ENCODE measurements around the gene THRB.

Gene THRB

DNA sequence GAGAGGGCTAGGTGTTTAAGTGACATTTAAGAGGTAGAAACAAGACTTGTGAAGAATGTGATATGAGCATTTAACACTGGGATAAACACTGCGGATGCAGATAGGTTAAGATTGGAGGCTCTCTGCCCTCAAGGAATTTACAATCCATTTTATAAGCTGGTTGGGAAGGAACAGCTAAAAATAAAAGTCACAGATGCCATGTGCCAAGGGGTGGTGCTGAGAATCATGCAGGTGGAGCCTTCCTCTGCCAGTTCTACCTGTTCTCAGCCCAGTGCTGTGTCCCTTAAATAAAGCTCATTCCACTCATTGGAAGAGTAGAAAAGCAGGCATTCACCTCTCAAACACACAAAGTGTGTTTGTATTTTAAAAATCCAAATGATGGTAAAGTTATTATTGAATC lies 261.9 kb downstream of the THRB start:
- Histone ChIP-seq H3K4me1 (ENCODE audit: control insufficient read depth, insufficient read depth, low read length, poor library complexity, severe bottlenecking) (no peaks in the 10 kb centered on the region), H3K9me3 (ENCODE audit: control insufficient read depth, low read length) (no peaks in the 10 kb centered on the region), H3K27me3 (replicated peaks; ENCODE audit: control insufficient read depth, insufficient read depth, low read length, poor library complexity, severe bottlenecking) (no peaks in the 10 kb centered on the region), H3K27ac (ENCODE audit: insufficient read depth, low read length, poor library complexity, severe bottlenecking) (no peak overlapping the region), H3K36me3 (ENCODE audit: control insufficient read depth, insufficient read depth, low read length) (no peaks in the 10 kb centered on the region), H3K4me3 (ENCODE audit: insufficient read depth, low read depth, low read length, poor library complexity, severe bottlenecking) (no peak overlapping the region)
- no peak for DNase-seq

DNA sequence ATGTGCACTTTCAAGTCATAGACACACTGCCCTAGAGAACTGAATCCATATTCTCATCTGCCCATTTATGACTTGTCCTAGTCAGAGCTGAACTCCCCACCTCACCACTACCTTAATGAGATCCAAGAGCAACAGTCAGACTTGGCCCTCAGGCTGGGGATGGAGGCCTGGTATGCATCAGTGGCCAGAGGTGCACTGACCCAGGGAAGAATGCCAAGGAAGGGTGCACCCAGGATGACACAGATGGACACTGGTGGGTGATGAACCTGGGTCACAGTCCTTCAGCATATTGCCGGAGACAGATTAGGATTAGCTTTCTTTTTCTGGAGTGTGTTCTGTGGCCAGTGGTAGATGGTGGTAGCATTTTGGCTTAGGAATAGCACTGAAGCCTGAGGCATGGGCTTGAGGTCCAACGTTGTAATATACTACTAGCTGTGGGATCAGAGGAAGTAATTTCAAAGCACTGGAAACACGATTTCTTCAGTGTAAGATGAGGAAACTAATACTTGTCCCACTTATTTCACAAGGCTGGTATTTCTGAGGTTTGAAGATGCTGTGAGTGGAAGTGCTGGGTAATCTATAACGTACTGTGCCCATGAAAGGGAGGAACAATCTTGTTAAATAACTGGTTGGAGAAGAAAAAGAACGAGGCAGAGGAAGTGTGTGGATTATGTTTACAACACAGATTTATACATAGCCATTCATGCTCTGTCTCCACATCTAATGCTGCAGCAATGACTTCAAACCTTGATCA lies 265.0 kb downstream of the THRB start:
- no peak overlapping the region for H3K27ac ChIP-seq (ENCODE audit: insufficient read depth, low read length, poor library complexity, severe bottlenecking)
- H3K27me3 ChIP-seq (replicated peaks; ENCODE audit: control insufficient read depth, insufficient read depth, low read length, poor library complexity, severe bottlenecking) = no peaks in the 10 kb centered on the region
- H3K36me3 ChIP-seq (ENCODE audit: control insufficient read depth, insufficient read depth, low read length) = no peaks in the 10 kb centered on the region
- no peaks in the 10 kb centered on the region for H3K9me3 ChIP-seq (ENCODE audit: control insufficient read depth, low read length)
- H3K4me3 ChIP-seq (ENCODE audit: insufficient read depth, low read depth, low read length, poor library complexity, severe bottlenecking) = no peak overlapping the region
- no peak for DNase-seq
- H3K4me1 ChIP-seq (ENCODE audit: control insufficient read depth, insufficient read depth, low read length, poor library complexity, severe bottlenecking) = no peaks in the 10 kb centered on the region

DNA sequence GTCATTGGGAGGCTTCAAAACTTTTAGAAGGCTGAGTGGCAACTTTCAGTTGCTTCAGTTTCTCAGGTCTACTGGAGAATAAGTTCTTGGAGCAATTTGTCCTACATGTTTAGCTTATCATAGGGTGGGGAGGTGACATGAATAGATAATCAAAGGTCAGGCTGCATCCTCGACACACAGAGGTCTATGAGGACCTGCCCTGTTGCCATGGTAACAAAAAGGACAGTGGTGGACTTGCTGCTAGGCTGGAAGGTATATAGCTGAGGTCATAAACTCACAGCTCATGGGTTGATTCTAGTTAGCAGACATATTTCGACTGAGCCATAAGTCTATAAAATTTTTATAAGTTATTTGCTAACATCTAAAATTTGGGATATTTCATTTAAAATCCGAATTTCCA lies 267.0 kb downstream of the THRB start:
- DNase-seq = no peak
- no peaks in the 10 kb centered on the region for H3K36me3 ChIP-seq (ENCODE audit: control insufficient read depth, insufficient read depth, low read length)
- H3K27me3 ChIP-seq (replicated peaks; ENCODE audit: control insufficient read depth, insufficient read depth, low read length, poor library complexity, severe bottlenecking) = no peaks in the 10 kb centered on the region
- no peak overlapping the region for H3K4me3 ChIP-seq (ENCODE audit: insufficient read depth, low read depth, low read length, poor library complexity, severe bottlenecking)
- no peaks in the 10 kb centered on the region for H3K4me1 ChIP-seq (ENCODE audit: control insufficient read depth, insufficient read depth, low read length, poor library complexity, severe bottlenecking)
- no peaks in the 10 kb centered on the region for H3K9me3 ChIP-seq (ENCODE audit: control insufficient read depth, low read length)
- no peak overlapping the region for H3K27ac ChIP-seq (ENCODE audit: insufficient read depth, low read length, poor library complexity, severe bottlenecking)

DNA sequence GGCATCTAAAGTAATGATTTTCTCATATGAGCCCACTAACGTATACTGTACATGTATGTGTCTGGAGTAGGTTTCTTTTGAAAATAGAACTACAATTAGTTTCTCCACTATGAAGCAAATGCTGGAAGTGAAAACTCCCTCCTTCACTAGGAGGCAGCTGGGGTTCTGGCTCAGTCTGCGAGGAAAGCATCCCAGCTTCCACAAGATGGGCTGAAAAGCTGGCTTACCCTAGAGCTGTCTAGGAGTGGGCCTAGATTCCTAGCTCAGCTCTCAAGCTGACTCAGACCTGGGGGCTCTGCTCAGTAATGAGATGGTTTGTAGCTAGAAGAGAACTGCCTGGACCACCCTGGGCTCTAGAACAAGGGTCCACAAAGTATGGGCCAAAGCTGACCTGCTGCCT lies 268.3 kb downstream of the THRB start:
- H3K27me3 ChIP-seq (replicated peaks; ENCODE audit: control insufficient read depth, insufficient read depth, low read length, poor library complexity, severe bottlenecking) = no peaks in the 10 kb centered on the region
- no peak overlapping the region for H3K4me3 ChIP-seq (ENCODE audit: insufficient read depth, low read depth, low read length, poor library complexity, severe bottlenecking)
- H3K9me3 ChIP-seq (ENCODE audit: control insufficient read depth, low read length) = no peaks in the 10 kb centered on the region
- H3K4me1 ChIP-seq (ENCODE audit: control insufficient read depth, insufficient read depth, low read length, poor library complexity, severe bottlenecking) = no peaks in the 10 kb centered on the region
- H3K36me3 ChIP-seq (ENCODE audit: control insufficient read depth, insufficient read depth, low read length) = no peaks in the 10 kb centered on the region
- no peak for DNase-seq
- H3K27ac ChIP-seq (ENCODE audit: insufficient read depth, low read length, poor library complexity, severe bottlenecking) = no peak overlapping the region

DNA sequence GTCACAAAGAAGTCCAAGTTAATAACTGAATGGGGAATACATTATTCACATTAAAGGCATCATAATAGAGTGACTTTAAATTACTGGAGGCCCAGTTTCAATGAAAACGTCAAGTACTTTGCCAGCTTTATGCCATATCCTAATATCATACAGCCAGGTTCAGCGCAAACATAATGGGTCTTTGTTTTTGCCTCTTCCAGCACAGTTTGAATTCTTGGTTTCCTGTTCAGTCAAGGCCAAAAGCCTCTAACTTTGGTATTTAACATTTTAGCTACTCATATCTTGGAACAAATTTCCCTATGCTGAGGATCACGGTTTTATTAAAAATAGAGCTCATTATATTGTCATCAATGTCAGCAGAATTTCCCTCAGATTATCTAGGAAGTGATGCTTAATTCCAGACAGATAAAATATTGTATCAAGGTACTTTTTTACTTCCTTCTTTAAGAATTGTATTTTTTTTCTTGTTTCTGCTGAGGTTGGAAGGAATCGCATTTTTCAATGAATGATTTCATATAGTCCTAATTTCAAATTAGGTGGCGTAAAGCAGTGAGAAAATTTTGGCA lies 269.2 kb downstream of the THRB start:
- no peak overlapping the region for H3K4me3 ChIP-seq (ENCODE audit: insufficient read depth, low read depth, low read length, poor library complexity, severe bottlenecking)
- H3K36me3 ChIP-seq (ENCODE audit: control insufficient read depth, insufficient read depth, low read length) = no peaks in the 10 kb centered on the region
- no peaks in the 10 kb centered on the region for H3K4me1 ChIP-seq (ENCODE audit: control insufficient read depth, insufficient read depth, low read length, poor library complexity, severe bottlenecking)
- no peaks in the 10 kb centered on the region for H3K27me3 ChIP-seq (replicated peaks; ENCODE audit: control insufficient read depth, insufficient read depth, low read length, poor library complexity, severe bottlenecking)
- H3K27ac ChIP-seq (ENCODE audit: insufficient read depth, low read length, poor library complexity, severe bottlenecking) = no peak overlapping the region
- no peaks in the 10 kb centered on the region for H3K9me3 ChIP-seq (ENCODE audit: control insufficient read depth, low read length)
- no peak for DNase-seq

DNA sequence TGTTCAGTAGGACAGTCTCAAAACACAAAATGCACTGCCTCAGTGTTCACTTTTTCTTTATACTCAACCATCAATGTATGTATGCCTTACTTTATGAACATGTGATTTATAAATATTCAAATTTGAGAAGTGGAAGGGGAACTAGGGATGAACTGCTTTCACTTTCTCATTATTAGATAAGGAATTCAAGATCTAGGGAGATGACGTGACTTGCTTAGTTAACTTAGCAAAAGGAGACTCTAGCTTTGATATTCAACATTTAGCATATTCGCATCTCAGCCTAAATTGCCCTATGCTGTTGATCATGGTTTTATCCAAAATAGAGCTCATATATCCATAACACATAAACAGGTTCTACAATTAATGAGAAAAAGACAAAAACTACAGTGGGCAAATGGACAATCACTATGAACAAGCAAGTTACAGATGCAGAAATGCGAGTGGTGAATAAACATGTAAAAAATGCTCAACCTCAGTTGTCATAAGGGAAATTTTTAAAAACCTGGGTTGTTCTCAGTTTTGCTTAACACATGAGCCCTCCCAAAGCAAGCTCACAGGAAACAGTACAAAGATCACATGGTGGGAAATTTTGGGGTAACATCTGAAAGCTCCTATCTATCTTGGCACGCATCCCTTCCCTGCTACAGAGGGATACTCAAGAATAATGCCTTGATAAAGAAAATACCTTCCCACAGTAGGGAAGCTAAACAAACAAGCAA lies 269.8 kb downstream of the THRB start:
- H3K4me1 ChIP-seq (ENCODE audit: control insufficient read depth, insufficient read depth, low read length, poor library complexity, severe bottlenecking) = no peaks in the 10 kb centered on the region
- DNase-seq = no peak
- H3K4me3 ChIP-seq (ENCODE audit: insufficient read depth, low read depth, low read length, poor library complexity, severe bottlenecking) = no peak overlapping the region
- H3K36me3 ChIP-seq (ENCODE audit: control insufficient read depth, insufficient read depth, low read length) = no peaks in the 10 kb centered on the region
- H3K9me3 ChIP-seq (ENCODE audit: control insufficient read depth, low read length) = no peaks in the 10 kb centered on the region
- H3K27me3 ChIP-seq (replicated peaks; ENCODE audit: control insufficient read depth, insufficient read depth, low read length, poor library complexity, severe bottlenecking) = no peaks in the 10 kb centered on the region
- H3K27ac ChIP-seq (ENCODE audit: insufficient read depth, low read length, poor library complexity, severe bottlenecking) = no peak overlapping the region

DNA sequence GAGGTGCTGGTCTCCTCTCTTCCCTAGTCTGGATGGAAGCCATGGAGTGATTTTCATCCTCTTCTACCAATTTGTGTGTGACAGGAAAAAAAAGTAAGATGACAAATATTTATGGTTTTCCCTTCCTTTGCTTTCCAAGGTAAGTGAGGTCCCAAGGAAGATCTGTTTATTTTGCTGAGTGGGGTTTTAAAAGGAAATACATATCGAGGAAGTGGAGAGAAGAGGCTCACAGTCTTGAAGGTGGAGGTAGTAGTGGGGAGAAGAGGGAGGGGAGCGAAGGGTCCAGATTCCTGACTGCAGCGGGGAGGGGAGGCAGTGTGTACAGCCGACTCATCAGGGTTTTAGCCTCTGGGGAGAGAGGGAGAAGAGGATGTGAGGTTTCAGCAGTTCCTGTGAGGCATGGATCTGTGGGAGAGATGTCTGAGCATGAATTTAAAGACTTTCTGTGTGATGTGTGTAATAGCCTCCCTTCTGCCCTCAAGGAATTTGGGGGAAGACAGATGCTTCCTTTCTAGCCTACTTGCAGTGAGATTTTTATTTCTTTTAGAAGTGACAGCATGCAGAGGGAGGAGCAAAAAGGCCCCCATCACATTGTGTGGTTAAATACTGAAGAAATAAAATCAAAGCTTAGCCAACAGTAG lies 272.4 kb downstream of the THRB start:
- DNase-seq = no peak
- Histone ChIP-seq H3K27me3 (replicated peaks; ENCODE audit: control insufficient read depth, insufficient read depth, low read length, poor library complexity, severe bottlenecking) (no peaks in the 10 kb centered on the region), H3K27ac (ENCODE audit: insufficient read depth, low read length, poor library complexity, severe bottlenecking) (no peak overlapping the region)

DNA sequence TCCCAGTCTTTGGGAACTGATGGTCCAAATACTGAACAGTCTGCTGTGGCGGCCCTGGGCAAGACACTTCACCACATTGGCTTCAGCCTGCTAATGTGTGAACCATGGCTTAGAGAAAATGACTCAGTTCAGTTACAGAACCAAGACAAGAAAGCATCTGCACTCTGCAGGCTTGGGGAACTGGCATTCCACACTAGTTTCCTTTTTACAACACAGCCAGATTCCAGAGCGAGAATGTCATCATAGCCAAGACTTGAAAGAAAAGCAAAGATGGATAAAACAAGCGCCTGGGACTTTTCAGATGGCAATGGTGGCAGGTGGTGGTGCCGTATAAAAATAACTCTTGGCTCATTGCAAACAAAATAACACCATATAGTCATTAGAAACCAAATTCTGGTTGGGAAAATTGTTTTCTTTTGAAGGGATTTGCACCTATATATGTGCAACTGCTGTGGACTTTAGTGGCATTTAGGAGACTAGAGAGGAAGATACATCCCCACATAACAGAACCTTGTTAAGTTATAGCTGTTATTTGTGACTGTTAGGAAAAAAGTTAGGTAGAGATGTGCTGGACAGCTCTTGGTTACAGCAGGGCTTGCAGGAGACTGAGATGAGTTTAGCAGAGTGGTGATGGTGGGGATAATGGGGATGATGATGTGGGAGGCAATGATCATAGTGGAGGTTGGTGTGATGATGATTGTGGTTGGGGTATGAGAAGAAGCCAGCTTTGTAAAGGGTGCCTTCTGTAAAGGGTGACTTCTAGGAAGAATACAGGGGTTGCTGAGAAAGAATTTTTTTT lies 273.6 kb downstream of the THRB start:
- no peaks in the 10 kb centered on the region for H3K27me3 ChIP-seq (replicated peaks; ENCODE audit: control insufficient read depth, insufficient read depth, low read length, poor library complexity, severe bottlenecking)
- no peaks in the 10 kb centered on the region for H3K4me1 ChIP-seq (ENCODE audit: control insufficient read depth, insufficient read depth, low read length, poor library complexity, severe bottlenecking)
- no peak for DNase-seq
- no peak overlapping the region for H3K4me3 ChIP-seq (ENCODE audit: insufficient read depth, low read depth, low read length, poor library complexity, severe bottlenecking)
- H3K27ac ChIP-seq (ENCODE audit: insufficient read depth, low read length, poor library complexity, severe bottlenecking) = no peak overlapping the region
- H3K36me3 ChIP-seq (ENCODE audit: control insufficient read depth, insufficient read depth, low read length) = no peaks in the 10 kb centered on the region
- no peaks in the 10 kb centered on the region for H3K9me3 ChIP-seq (ENCODE audit: control insufficient read depth, low read length)

More for the DNA sequence above, 272.4 kb downstream of the THRB start:
- Histone ChIP-seq H3K36me3 (ENCODE audit: control insufficient read depth, insufficient read depth, low read length) (no peaks in the 10 kb centered on the region), H3K9me3 (ENCODE audit: control insufficient read depth, low read length) (no peaks in the 10 kb centered on the region), H3K4me3 (ENCODE audit: insufficient read depth, low read depth, low read length, poor library complexity, severe bottlenecking) (no peak overlapping the region), H3K4me1 (ENCODE audit: control insufficient read depth, insufficient read depth, low read length, poor library complexity, severe bottlenecking) (no peaks in the 10 kb centered on the region)

DNA sequence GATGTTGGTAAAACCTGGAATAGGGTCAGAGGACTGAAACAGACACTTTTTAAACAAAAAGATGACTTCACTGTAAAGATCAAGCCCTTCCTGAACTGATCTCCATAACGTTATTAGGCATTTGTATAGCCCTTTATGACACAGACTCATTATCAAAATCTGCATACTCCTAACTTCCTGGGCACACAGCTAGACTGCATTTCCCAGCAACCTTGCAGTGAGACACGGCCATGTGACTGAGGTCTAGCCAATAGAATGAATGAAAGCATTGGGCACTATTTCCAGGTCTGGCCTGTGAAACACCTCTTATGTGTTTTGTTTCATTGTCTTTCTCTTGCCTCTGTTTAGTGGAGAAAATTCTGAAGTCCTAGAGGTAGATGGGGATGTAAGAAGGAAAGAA lies 279.1 kb downstream of the THRB start:
- Histone ChIP-seq H3K27me3 (replicated peaks; ENCODE audit: control insufficient read depth, insufficient read depth, low read length, poor library complexity, severe bottlenecking) (no peaks in the 10 kb centered on the region), H3K9me3 (ENCODE audit: control insufficient read depth, low read length) (no peaks in the 10 kb centered on the region), H3K27ac (ENCODE audit: insufficient read depth, low read length, poor library complexity, severe bottlenecking) (no peak overlapping the region), H3K4me3 (ENCODE audit: insufficient read depth, low read depth, low read length, poor library complexity, severe bottlenecking) (no peak overlapping the region), H3K36me3 (ENCODE audit: control insufficient read depth, insufficient read depth, low read length) (no peaks in the 10 kb centered on the region), H3K4me1 (ENCODE audit: control insufficient read depth, insufficient read depth, low read length, poor library complexity, severe bottlenecking) (no peaks in the 10 kb centered on the region)
- DNase-seq = no peak

All from effector memory CD4-positive, alpha-beta T cell (primary cell).